Breast epithelium (tissue), 4 donors: Measurements from ENCODE around the gene CMSS1. TPM values are rescaled to one million over a fixed set of nuclear protein-coding genes. Genes with fewer than 3 reads are reported as not detected.

Experiments
- DNase-seq, 2 donors: peaks; one replicate each; pipeline ENCODE4 v3.0.0-alpha.2; 2019; ENCODE audit warnings: low spot score in 2 of 2
- H3K27ac ChIP-seq, 2 donors: fragments of 200-600 bp; sonication (generic) in 1 of 2; one replicate each; pipeline ENCODE4 v1.5.1; 2016 to 2019; ENCODE audit warnings: mild to moderate bottlenecking in 1 of 2
- H3K27me3 ChIP-seq, 2 donors: fragments of 200-600 bp; sonication (generic) in 1 of 2; one replicate each; pipeline versions ENCODE4 v1.5.1 to v1.6.0; 2017 to 2019; ENCODE audit warnings: control low read depth in 1 of 2, mild to moderate bottlenecking in 1 of 2
- H3K36me3 ChIP-seq: fragments of 200-600 bp; one replicate; pipeline ENCODE4 v1.5.1; 2019
- H3K4me1 ChIP-seq, 2 donors: fragments of 200-600 bp; sonication (generic); one replicate each; pipeline ENCODE4 v1.5.1; 2016 to 2019; ENCODE audit warnings: control low read depth in 1 of 2
- H3K4me3 ChIP-seq, 3 donors: fragments of 200-600 bp; sonication (generic); 1 replicate in 2 of 3; 2 replicates in 1 of 3; pipeline ENCODE4 v1.5.1; 2016 to 2019; ENCODE audit warnings: mild to moderate bottlenecking in 3 of 3, moderate library complexity in 2 of 3
- H3K9me3 ChIP-seq, 2 donors: fragments of 200-600 bp; sonication (generic) in 1 of 2; one replicate each; pipeline ENCODE4 v1.5.1; 2016 to 2019; ENCODE audit warnings: control low read depth in 1 of 2
- CTCF ChIP-seq, 3 donors: fragments of 450-650 bp; IDR thresholded peaks; one replicate each; pipeline ENCODE4 v1.5.1; 2016 to 2017; ENCODE audit warnings: antibody characterized with exemption in 3 of 3, mild to moderate bottlenecking in 3 of 3, moderate library complexity in 3 of 3
- POLR2A ChIP-seq: fragments of 450-650 bp; IDR thresholded peaks from one replicate; pipeline ENCODE4 v1.6.1; 2016; ENCODE audit warnings: antibody characterized with exemption, mild to moderate bottlenecking, moderate library complexity
- POLR2AphosphoS5 ChIP-seq, 3 donors: sonication (generic); formaldehyde crosslinking; IDR thresholded peaks; one replicate each; pipeline ENCODE4 v1.6.1; 2017; ENCODE audit warnings: antibody characterized with exemption in 3 of 3
- intact Hi-C: fragments of 100-400 bp; cut with DNase I; formaldehyde crosslinking; loops from one replicate; pipeline ENCODE4 v1.15.1; 2023; ENCODE audit warnings: low total_unique reads
- total RNA-seq, 3 donors: library from RNA; depleted of rRNA; stranded (reverse); fragments of >200 nt; gene quantifications; one replicate each; pipeline ENCODE4 v1.1.0, GENCODE V29; 2016

CMSS1 gene
- total RNA-seq, 3 donors from 2014 or later, result 15.5 to 35.4 (median 16.1) TPM

DNA sequence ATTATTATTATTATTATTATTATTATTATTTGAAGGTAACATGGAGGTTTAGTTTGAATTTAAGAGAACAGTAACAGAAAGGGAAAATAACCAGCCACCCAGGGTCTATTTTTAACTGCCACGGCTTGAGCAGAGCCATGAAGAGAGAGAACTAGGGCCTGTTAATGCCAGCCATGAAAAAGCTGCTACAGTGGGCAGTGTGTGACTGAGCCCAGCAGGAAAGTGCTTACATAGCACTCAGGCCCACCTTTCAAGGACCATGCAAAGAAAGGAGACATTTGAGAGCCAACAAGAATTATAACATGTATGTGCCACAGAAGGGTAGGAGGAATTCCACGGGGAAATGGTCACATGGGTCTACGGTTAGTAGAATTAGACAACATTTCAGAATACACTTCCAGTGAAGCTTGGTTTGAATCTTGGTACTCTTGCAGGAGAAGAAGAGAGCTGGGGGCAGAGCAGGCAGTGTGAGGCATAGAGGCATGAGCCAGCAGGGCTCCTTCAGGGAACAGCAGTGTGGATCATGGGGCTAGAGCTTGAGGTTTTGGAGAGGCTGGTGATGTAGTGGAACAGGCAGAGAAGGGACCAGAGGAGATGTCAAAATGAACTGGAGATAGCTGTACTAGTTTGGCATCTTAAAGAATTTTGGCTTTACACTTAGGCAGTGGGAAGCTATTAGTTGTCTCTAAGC is 140.7 kb downstream of the CMSS1 start:
- H3K4me1 ChIP-seq, result no peaks in the 10 kb centered on the region
- H3K9me3 ChIP-seq, result no peaks in the 10 kb centered on the region
- DNase-seq, result no peak
- no peak overlapping the region for H3K4me3 ChIP-seq
- H3K27ac ChIP-seq, result no peak overlapping the region
- no peaks in the 10 kb centered on the region for H3K27me3 ChIP-seq
- no peak for TF ChIP-seq POLR2AphosphoS5 (IDR thresholded peaks at IDR 0.05)
- TF ChIP-seq POLR2A, result no peak
- no peak for TF ChIP-seq CTCF (IDR thresholded peaks at IDR 0.05)
- intact Hi-C loops, result no loop called here
- H3K36me3 ChIP-seq, result no peaks in the 10 kb centered on the region

- Histone ChIP-seq H3K36me3 (no peaks in the 10 kb centered on the region), H3K27me3 (no peaks in the 10 kb centered on the region), H3K27ac (no peak overlapping the region), H3K4me1 (no peaks in the 10 kb centered on the region), H3K4me3 (no peak overlapping the region), H3K9me3 (no peaks in the 10 kb centered on the region)
- DNase-seq, result no peak
- TF ChIP-seq POLR2A (no peak), POLR2AphosphoS5 (IDR thresholded peaks at IDR 0.05) (no peak), CTCF (IDR thresholded peaks at IDR 0.05) (no peak)
- intact Hi-C loops, result no loop called here
Measured at GRCh38 chr3:99960123-99960878, 142.6 kb downstream of the CMSS1 start.

DNA sequence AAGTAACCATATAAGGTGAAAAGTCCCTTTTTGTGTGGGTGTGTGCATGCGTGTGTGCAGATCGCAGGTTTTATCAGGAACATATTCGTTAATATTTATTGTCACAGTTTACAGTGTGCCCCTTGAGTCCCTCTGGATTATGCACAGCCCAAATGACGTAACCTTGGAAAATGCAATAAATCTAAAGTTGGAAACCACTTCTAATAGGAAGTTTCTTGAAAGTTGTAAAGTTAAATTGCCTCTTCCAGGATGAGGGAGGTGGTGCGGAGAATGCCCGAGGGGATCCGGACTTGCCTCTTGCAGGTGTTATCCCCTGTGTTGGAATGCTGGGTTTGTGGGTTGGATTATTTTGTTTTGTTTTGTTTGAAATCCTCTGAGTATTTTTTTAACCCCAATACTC is 143.3 kb downstream of the CMSS1 start:
- Histone ChIP-seq H3K4me1 (no peaks in the 10 kb centered on the region), H3K9me3 (no peaks in the 10 kb centered on the region), H3K27me3 (no peaks in the 10 kb centered on the region), H3K4me3 (peak overlapping the region in 1 of 3 donors; percentile 7), H3K27ac (peak overlapping the region in 1 of 2 donors; percentile 3), H3K36me3 (no peaks in the 10 kb centered on the region)
- TF ChIP-seq CTCF (IDR thresholded peaks at IDR 0.05) (no peak), POLR2A (no peak)
- intact Hi-C loops, result no loop called here
- no peak for DNase-seq

DNA sequence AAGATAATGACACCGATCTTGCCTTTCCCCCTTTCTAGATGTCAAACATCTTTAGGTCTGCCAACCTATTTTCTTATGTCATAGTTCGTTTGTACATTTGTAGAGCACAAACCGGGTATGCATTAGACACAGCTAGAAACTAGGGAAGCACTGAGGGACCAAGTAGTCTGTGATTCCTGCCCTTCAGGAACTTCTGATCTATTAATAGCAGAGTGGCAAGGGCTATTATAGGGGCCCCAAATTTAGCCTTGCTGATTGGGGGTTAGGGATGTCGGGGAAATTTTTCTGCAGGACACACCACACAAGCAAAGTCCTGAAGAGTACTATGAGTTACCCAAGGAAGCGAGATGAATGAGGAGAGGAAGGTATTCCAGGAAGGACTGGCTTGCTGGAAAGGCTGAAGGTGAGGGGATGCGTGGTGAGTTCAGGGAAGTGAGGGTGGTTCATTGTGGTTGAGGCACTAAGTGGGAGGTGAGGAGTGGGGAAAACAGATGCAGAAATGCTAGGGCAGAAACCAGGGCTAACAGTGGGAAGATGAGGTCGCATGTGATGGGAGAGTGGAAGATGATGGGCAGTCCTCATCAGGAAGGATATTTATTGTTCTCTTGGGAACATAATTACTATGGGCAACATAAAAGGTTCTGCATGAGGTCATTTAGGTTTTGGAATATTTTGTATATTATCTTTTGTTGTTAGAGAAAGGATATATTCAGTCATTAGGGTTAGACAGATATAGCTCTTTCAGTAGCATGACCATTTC is 144.3 kb downstream of the CMSS1 start:
- DNase-seq, result no peak
- Histone ChIP-seq H3K4me3 (no peak overlapping the region), H3K36me3 (no peaks in the 10 kb centered on the region), H3K27ac (no peak overlapping the region), H3K4me1 (no peaks in the 10 kb centered on the region), H3K9me3 (no peaks in the 10 kb centered on the region), H3K27me3 (no peaks in the 10 kb centered on the region)
- no peak for TF ChIP-seq POLR2A
- no peak for TF ChIP-seq CTCF (IDR thresholded peaks at IDR 0.05)
- no peak for TF ChIP-seq POLR2AphosphoS5 (IDR thresholded peaks at IDR 0.05)
- intact Hi-C loops, result no loop called here

GRCh38 chr3:99962703-99963102 is 145.0 kb downstream of the CMSS1 start:
- Histone ChIP-seq H3K9me3 (no peaks in the 10 kb centered on the region), H3K27ac (no peak overlapping the region), H3K4me3 (no peak overlapping the region), H3K27me3 (no peaks in the 10 kb centered on the region), H3K4me1 (no peaks in the 10 kb centered on the region), H3K36me3 (no peaks in the 10 kb centered on the region)
- intact Hi-C loops, result no loop called here
- DNase-seq, result no peak
- no peak for TF ChIP-seq POLR2AphosphoS5 (IDR thresholded peaks at IDR 0.05)
- no peak for TF ChIP-seq CTCF (IDR thresholded peaks at IDR 0.05)
- TF ChIP-seq POLR2A, result no peak
